UCSD-AML1 (cell line): ENCODE results near the gene TNIP3.

Experiments
- DNase-seq: peaks from one replicate; lab custom pipeline; 2025; ENCODE audit not compliant: unreplicated experiment; lab: John Stamatoyannopoulos, UW

Gene TNIP3

DNA sequence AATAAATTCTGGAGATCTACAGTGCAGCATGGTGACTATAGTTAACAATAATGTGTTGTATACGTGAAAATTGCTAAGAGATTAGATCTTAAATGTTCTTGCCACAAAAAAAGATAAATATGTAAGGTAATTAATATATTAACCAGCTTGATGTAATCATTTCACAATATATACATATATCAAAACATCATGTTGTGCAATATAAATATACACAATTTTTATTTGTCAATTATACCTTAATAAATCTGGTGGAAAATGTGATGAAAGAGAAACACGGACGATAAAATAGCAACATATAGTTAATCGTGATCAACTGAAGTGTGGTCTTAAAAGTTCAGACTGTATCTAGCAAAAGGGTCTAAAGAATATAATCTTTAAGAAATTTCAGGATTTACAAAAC is 75.3 kb downstream of the TNIP3 start:
- DNase-seq: no peak
